Fibroblast of mammary gland (primary cell): ENCODE measurements around the gene SMIM1.

ENCODE experiments used
- DNase-seq: peaks from one replicate; pipeline ENCODE4 v3.0.0-alpha.2; 2010; ENCODE audit warnings: low read depth
- H3K4me3 ChIP-seq: 2 replicates; pipeline ENCODE4 v1.5.1; 2011; ENCODE audit warnings: low read depth, mild to moderate bottlenecking, low read length, moderate library complexity; ENCODE audit not compliant: control insufficient read depth
- CTCF ChIP-seq: conservative IDR thresholded peaks from 2 replicates; pipeline ENCODE4 v1.5.1; 2011; ENCODE audit warnings: low read depth, low read length, inconsistent platforms; ENCODE audit not compliant: control insufficient read depth, insufficient read depth

SMIM1 gene

DNA sequence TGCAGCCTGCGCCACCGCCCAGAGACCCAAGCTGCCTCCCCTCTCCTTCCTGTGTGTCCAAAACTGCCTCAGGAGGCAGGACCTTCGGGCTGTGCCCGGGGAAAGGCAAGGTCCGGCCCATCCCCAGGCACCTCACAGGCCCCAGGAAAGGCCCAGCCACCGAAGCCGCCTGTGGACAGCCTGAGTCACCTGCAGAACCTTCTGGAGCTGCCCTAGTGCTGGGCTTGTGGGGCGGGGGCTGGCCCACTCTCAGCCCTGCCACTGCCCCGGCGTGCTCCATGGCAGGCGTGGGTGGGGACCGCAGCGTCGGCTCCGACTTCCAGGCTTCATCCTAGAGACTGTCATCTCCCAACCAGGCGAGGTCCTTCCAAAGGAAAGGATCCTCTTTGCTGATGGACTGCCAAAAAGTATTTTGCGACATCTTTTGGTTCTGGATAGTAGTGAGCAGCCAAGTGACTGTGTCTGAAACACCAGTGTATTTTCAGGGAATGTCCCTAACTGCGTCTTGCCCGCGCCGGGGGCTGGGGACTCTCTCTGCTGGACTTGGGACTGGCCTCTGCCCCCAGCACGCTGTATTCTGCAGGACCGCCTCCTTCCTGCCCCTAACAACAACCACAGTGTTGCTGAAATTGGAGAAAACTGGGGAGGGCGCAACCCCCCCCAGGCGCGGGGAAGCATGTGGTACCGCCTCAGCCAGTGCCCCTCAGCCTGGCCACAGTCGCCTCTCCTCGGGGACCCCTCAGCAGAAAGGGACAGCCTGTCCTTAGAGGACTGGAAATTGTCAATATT is 39.3 kb upstream of the SMIM1 start:
- no peak overlapping the region for H3K4me3 ChIP-seq
- no peak for TF ChIP-seq CTCF
- DNase-seq = no peak

DNA sequence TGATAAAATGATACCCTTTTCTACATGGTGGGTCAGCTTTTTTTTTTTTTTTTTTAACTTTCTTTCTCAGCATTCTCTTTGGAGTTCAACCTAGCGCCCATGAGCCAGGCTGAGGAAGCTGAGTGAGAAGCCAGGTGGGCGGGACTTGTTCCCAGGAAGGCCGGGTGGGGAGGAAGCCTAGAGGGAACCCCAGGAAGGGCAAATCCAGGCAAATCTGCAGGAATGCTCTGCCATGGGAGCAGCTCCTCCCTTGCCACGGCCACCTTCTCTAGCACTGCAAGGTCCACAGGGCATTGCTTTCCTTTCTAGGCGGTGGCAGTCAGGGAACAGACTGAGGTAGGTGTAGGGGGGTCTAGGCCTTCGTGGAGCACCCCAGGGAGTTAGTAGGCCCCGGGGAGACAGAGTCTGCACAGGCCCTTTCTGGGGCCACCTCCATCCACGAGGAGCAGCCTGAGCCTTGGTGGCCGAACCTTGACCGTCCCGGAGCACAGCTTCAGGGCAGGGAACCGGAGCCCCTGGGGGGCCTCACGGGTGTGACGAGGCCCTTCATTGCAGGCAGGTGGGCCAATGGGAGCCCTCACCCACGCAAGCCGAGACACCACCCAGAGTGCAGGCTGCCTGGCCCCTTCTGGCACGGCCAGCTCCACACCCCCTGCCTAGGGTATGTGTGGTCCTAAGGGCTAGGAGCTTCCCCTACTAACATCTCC is 38.5 kb upstream of the SMIM1 start:
- H3K4me3 ChIP-seq = no peak overlapping the region
- TF ChIP-seq CTCF = no peak
- no peak for DNase-seq

DNA sequence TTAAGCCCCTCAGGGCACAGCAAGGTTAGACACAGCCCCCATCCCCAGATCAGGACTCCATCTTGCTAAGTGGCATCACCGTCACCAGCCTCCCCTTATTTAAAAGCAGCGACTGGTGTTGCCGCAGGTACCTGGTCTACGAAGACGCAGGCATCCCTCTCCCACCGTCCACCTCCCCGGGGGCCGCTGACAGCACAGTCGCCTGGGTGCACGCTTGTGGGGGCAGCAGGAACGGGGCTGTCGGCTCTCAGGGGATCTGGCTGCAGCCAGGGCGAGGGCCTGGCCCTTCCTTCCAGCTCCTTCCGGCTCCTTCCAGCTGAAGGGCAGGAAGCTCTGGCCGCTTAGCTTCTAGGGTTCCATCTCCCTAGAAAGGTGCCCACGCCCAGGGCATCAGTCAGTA is 37.9 kb upstream of the SMIM1 start:
- DNase-seq = no peak
- no peak for TF ChIP-seq CTCF
- H3K4me3 ChIP-seq = no peak overlapping the region

GRCh38 chr1:3735027-3735681 is 37.4 kb upstream of the SMIM1 start:
- no peak overlapping the region for H3K4me3 ChIP-seq
- TF ChIP-seq CTCF = no peak
- DNase-seq = no peak

DNA sequence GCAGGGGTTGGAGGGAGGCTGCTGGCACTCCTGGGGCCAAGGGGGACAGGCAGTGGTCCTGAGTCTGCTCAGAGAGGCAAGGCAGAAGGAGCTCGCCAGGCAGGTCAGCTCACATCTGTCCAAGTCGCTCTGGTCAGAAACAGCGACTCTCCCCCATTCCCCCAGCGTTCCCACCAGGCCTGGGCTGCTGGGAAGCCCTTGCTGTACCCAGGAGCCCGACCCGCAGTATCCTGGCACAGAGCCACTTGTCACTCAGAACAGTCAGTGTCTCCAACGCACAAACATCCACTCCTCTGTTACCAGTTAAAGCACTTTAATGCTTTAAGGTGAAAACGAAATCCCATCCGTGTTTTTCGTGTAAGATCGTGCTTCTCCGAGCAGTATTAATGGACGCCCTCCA is 36.9 kb upstream of the SMIM1 start:
- H3K4me3 ChIP-seq = no peak overlapping the region
- no peak for DNase-seq
- TF ChIP-seq CTCF = no peak

DNA sequence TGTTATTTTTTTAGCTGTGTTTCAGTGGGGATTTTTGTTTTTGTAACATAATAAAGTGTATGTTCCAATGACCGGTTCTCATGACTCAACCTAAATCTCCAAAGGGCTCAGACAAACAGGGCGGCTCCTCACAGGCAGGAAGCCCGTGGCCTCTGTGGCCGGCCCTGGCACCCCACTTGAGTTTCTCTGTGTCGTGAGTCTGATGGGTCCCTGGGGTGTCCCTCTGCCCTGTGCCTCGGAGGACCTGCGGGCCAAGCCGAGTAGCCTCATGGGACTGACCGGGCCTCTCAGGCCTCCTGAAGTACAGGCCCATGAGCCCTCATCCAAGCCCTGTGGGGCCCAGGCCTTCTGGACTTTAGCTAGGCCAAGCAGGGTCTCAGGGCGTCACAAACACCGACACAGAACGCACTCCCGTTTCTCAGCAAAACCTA is 36.4 kb upstream of the SMIM1 start:
- no peak overlapping the region for H3K4me3 ChIP-seq
- no peak for DNase-seq
- no peak for TF ChIP-seq CTCF
